ENCODE results near the gene LIPK. TPM values are rescaled to one million over a fixed set of nuclear protein-coding genes. Genes with fewer than 3 reads are reported as not detected.

Gene LIPK
- total RNA-seq, 1 experiment from 2014 or later: not detected

Other genes starting within 250 kb of the LIPK start
- gene RNLS, start 122.9 kb upstream of the LIPK start, total RNA-seq (2014; rRNA removed; shearing (Covaris generic); ENCODE audit: low replicate concordance): 1.5 and 19.1 TPM in 2 replicates
- gene LIPJ, start 119.5 kb upstream of the LIPK start, total RNA-seq (2014; rRNA removed; shearing (Covaris generic); ENCODE audit: low replicate concordance): not detected in 2 replicates
- gene LIPF, start 41.8 kb upstream of the LIPK start, total RNA-seq (2014; rRNA removed; shearing (Covaris generic); ENCODE audit: low replicate concordance): not detected in 2 replicates
- gene LIPN, start 53.8 kb downstream of the LIPK start, total RNA-seq (2014; rRNA removed; shearing (Covaris generic); ENCODE audit: low replicate concordance): not detected in 2 replicates
- not detected in 2 replicates for gene LIPM, start 96.5 kb downstream of the LIPK start, total RNA-seq (2014; rRNA removed; shearing (Covaris generic); ENCODE audit: low replicate concordance)
- gene ANKRD22, start 145.6 kb downstream of the LIPK start, total RNA-seq (2014; rRNA removed; shearing (Covaris generic); ENCODE audit: low replicate concordance): not detected in 2 replicates
- 15.6 and 62.4 TPM in 2 replicates for gene STAMBPL1, start 174.0 kb downstream of the LIPK start, total RNA-seq (2014; rRNA removed; shearing (Covaris generic); ENCODE audit: low replicate concordance)
- gene ACTA2, start 246.5 kb downstream of the LIPK start, total RNA-seq (2014; rRNA removed; shearing (Covaris generic); ENCODE audit: low replicate concordance): 41.7 and 49.7 TPM in 2 replicates